ENCODE results near the gene REL.

Gene REL

GRCh38 chr2:60964651-60965498 lies 83.5 kb downstream of the REL start:
- DNase-seq (ENCODE audit: low read depth) = no peak

- no peak for DNase-seq (ENCODE audit: low read depth)
Measured at GRCh38 chr2:60965499-60965785, 84.1 kb downstream of the REL start.

- no peak for DNase-seq (ENCODE audit: low read depth)
Measured at GRCh38 chr2:60966507-60967405, 85.4 kb downstream of the REL start.

GRCh38 chr2:60972889-60973656 lies 91.7 kb downstream of the REL start:
- DNase-seq (ENCODE audit: low read depth) = no peak

GRCh38 chr2:60973705-60974104 lies 92.3 kb downstream of the REL start:
- DNase-seq (ENCODE audit: low read depth) = no peak

- DNase-seq (ENCODE audit: low read depth) = no peak
Measured at GRCh38 chr2:60974652-60975051, 93.3 kb downstream of the REL start.

Data from ELR (cell line).